CD4-positive, alpha-beta T cell treated with Interleukin-15 for 1 hour (primary cell): ENCODE data around the gene CCN6.
"Not testable (repeated sequence)": the region's sequence is repeated elsewhere in the genome, so short reads cannot be mapped to it uniquely, and the experiment has no call there.

Experiments used
- DNase-seq: peaks from one replicate; pipeline ENCODE4 v3.0.0-alpha.2; 2020

CCN6 gene

GRCh38 chr6:112054555-112055190 is 769 bp downstream of the CCN6 start:
- DNase-seq: no peak

GRCh38 chr6:112058243-112059032 is 4.5 kb downstream of the CCN6 start:
- no peak for DNase-seq

GRCh38 chr6:112061605-112062004 is 7.7 kb downstream of the CCN6 start:
- DNase-seq: no peak

- no peak for DNase-seq
Observed at GRCh38 chr6:112062966-112063365, 9.1 kb downstream of the CCN6 start.

- no peak for DNase-seq
Observed at GRCh38 chr6:112065426-112065986, 11.6 kb downstream of the CCN6 start.

- DNase-seq: no peak
Observed at GRCh38 chr6:112066606-112067005, 12.7 kb downstream of the CCN6 start.

- DNase-seq: no peak
Observed at GRCh38 chr6:112081569-112081968, 27.7 kb downstream of the CCN6 start.

GRCh38 chr6:112085286-112086065 is 31.6 kb downstream of the CCN6 start:
- DNase-seq: no peak

- no peak for DNase-seq
Observed at GRCh38 chr6:112086744-112087135, 32.8 kb downstream of the CCN6 start.

- peak; percentile 96 for DNase-seq
Observed at GRCh38 chr6:112087136-112087911, 33.4 kb downstream of the CCN6 start, which contains the start of the genes FAM229B and TUBE1. FAM229B (plus strand) TSS chr6:112087591; CDS start chr6:112099284, 11,693 bp downstream. TUBE1 (minus strand) TSS chr6:112087482; CDS start chr6:112087434, 48 bp downstream.

GRCh38 chr6:112087916-112088315 is 34.0 kb downstream of the CCN6 start:
- DNase-seq: no peak

GRCh38 chr6:112096901-112097300 is 43.0 kb downstream of the CCN6 start:
- DNase-seq: no peak

GRCh38 chr6:112100561-112100960 is 46.7 kb downstream of the CCN6 start:
- no peak for DNase-seq

GRCh38 chr6:112106026-112106425 is 52.1 kb downstream of the CCN6 start:
- DNase-seq: not testable (repeated sequence)

GRCh38 chr6:112106562-112106961 is 52.7 kb downstream of the CCN6 start:
- DNase-seq: no peak

GRCh38 chr6:112109262-112109661 is 55.4 kb downstream of the CCN6 start:
- DNase-seq: no peak

GRCh38 chr6:112113431-112113830 is 59.5 kb downstream of the CCN6 start:
- no peak for DNase-seq

GRCh38 chr6:112113918-112114317 is 60.0 kb downstream of the CCN6 start:
- DNase-seq: no peak

GRCh38 chr6:112114577-112115223 is 60.8 kb downstream of the CCN6 start:
- DNase-seq: no peak

GRCh38 chr6:112116221-112116620 is 62.3 kb downstream of the CCN6 start:
- no peak for DNase-seq

- DNase-seq: no peak
Observed at GRCh38 chr6:112117554-112117953, 63.6 kb downstream of the CCN6 start.

- no peak for DNase-seq
Observed at GRCh38 chr6:112118034-112118433, 64.1 kb downstream of the CCN6 start.
